K562 (cell line): ENCODE measurements around the gene ZBTB20. TPM values are rescaled to one million over a fixed set of nuclear protein-coding genes. Genes with fewer than 3 reads are reported as not detected.

Experiments used
- HDAC8 ChIP-seq: fragments of 450-650 bp; IDR thresholded peaks from 2 replicates; pipeline ENCODE4 v1.6.1; 2016; ENCODE audit warnings: mild to moderate bottlenecking, missing genetic modification characterization, moderate library complexity, missing compliant biosample characterization
- MCM5 ChIP-seq: fragments of 450-650 bp; IDR thresholded peaks from 2 replicates; pipeline ENCODE4 v1.6.1; 2016; ENCODE audit warnings: low read depth
- NFYB ChIP-seq: IDR thresholded peaks from 2 replicates; pipeline ENCODE4 v1.6.1; 2011; ENCODE audit warnings: mild to moderate bottlenecking, moderate library complexity; ENCODE audit not compliant: insufficient read length; ENCODE audit errors: extremely low read depth
- RBM14 ChIP-seq: fragments of 200-400 bp; formaldehyde crosslinking; IDR thresholded peaks from 2 replicates; pipeline ENCODE4 v1.6.1; 2018; ENCODE audit warnings: low read depth, mild to moderate bottlenecking, low read length, moderate library complexity, borderline replicate concordance; ENCODE audit not compliant: insufficient read depth
- SIRT6 ChIP-seq: IDR thresholded peaks from one replicate; pipeline ENCODE4 v1.6.1; 2012; ENCODE audit warnings: low read depth, mild to moderate bottlenecking, control low read depth, inconsistent platforms, low read length, moderate library complexity
- ZNF318 ChIP-seq, 2 experiments: fragments of 450-650 bp; IDR thresholded peaks; 2 replicates each; pipeline ENCODE4 v1.6.1; 2016; ENCODE audit warnings: mild to moderate bottlenecking in 2 of 2, borderline replicate concordance in 1 of 2, low read depth in 1 of 2, moderate library complexity in 1 of 2
- polyA plus RNA-seq, 8 experiments: library from polyadenylated mRNA; depleted of rRNA in 4 of 8; stranded (reverse) in 5 of 8; unstranded in 3 of 8; fragments of >200 nt; fragmentation: Nextera tagmentation in 2 of 8; fragmentation: Illumina TruSeq in 1 of 8; extraction: Ambion mirVana in 2 of 8; extraction: Trizol in 1 of 8; gene quantifications; 2 replicates each; pipeline versions ENCODE4 v1.2.1 to v1.2.3, GENCODE V29; 2011 to 2014; ENCODE audit warnings: inconsistent platforms in 1 of 8, missing spikeins in 1 of 8
- total RNA-seq, 7 experiments: library from RNA; depleted of rRNA in 6 of 7; stranded (reverse); fragments of >200 nt in 6 of 7; fragmentation: Illumina TruSeq in 2 of 7; extraction: Trizol in 2 of 7; gene quantifications; 2 replicates each; pipeline versions ENCODE4 v1.2.1 to v1.2.3, GENCODE V29; 2011 to 2021; ENCODE audit warnings: low replicate concordance in 1 of 7

ZBTB20 gene
- total and polyA plus RNA-seq, 9 of the 15 experiments (the other 6 are each of a cell fraction or from before 2014, with no cell fraction given): 0.17 to 1.7 (median 0.45) TPM

- TF ChIP-seq ZNF318 (IDR thresholded peaks at IDR 0.05; ENCODE audit: borderline replicate concordance in 1 of 2, low read depth in 1 of 2) (no peak), RBM14 (no peak), HDAC8 (tag) (no peak), MCM5 (no peak), NFYB (no peak), SIRT6 (no peak)
Observed at GRCh38 chr3:114496021-114496434, 651.1 kb downstream of the ZBTB20 start (continued).
